ENCODE data around the gene ARHGDIG.

- TF ChIP-seq POLR2A (IDR thresholded peaks at IDR 0.05) (no peak), CTCF (IDR thresholded peaks at IDR 0.05) (no peak)
Measured at GRCh38 chr16:275786-276232, 4.6 kb upstream of the ARHGDIG start, which contains the start of gene RGS11.
